ENCODE results near the gene LPP. TPM values are rescaled to one million over a fixed set of nuclear protein-coding genes. Genes with fewer than 3 reads are reported as not detected.

LPP gene
- total RNA-seq, 1 experiment from 2014 or later, result 20.4 TPM

- Histone ChIP-seq H3K27ac (ENCODE audit: low read length) (no peak overlapping the region), H3K27me3 (ENCODE audit: low read length) (no peaks in the 10 kb centered on the region), H3K4me1 (ENCODE audit: insufficient read depth, low read length) (peaks cover 28% of the 10 kb centered on the region), H3F3A (ENCODE audit: low read length, unreplicated experiment) (peaks cover 7% of the 10 kb centered on the region), H4K20me1 (ENCODE audit: low read length) (no peaks in the 10 kb centered on the region), H3K79me2 (ENCODE audit: low read length) (no peaks in the 10 kb centered on the region), H2AFZ (ENCODE audit: low read length) (no peak overlapping the region), H3K9me2 (replicated peaks; ENCODE audit: low read length) (no peaks in the 10 kb centered on the region), H3K4me2 (ENCODE audit: low read length) (no peak overlapping the region), H3K9ac (ENCODE audit: low read length) (no peak overlapping the region), H3K9me3 (ENCODE audit: low read length) (no peaks in the 10 kb centered on the region), H3K36me3 (ENCODE audit: low read depth, low read length) (no peaks in the 10 kb centered on the region), H3K4me3 (ENCODE audit: low read length) (no peak overlapping the region)
- no peak for DNase-seq
- no TSS peak for BruUV-seq (replicated peaks)
- ATAC-seq, result no peak
- POLR2A ChIA-PET (ENCODE audit: unreplicated experiment), result no interaction called here
- CTCF ChIA-PET, result no interaction called here
- intact Hi-C loops (cut with micrococcal nuclease), result loop anchor here (5.0 kb wide), 2 partner anchors 112 to 1142 kb away; no protein-coding TSS in a partner anchor
- TF ChIP-seq CTCF (conservative IDR thresholded peaks at IDR 0.05; ENCODE audit: low read depth, low read length), result no peak
- TF ChIP-seq EZH2 (IDR thresholded peaks at IDR 0.05; ENCODE audit: low read length, unreplicated experiment), result no peak
- TF ChIP-seq EZH2phosphoT487 (IDR thresholded peaks at IDR 0.05; ENCODE audit: borderline replicate concordance, low read length), result no peak
Measured at GRCh38 chr3:188884299-188885043, 730.5 kb downstream of the LPP start.

GRCh38 chr3:188888321-188889053 is 734.5 kb downstream of the LPP start:
- DNase-seq (no peak), ATAC-seq (no peak)
- Histone ChIP-seq H3K9ac (ENCODE audit: low read length) (no peak overlapping the region), H3K4me3 (ENCODE audit: low read length) (no peak overlapping the region), H3K9me3 (ENCODE audit: low read length) (no peaks in the 10 kb centered on the region), H3K9me2 (replicated peaks; ENCODE audit: low read length) (no peaks in the 10 kb centered on the region), H3K4me1 (ENCODE audit: insufficient read depth, low read length) (peaks cover 11% of the 10 kb centered on the region), H2AFZ (ENCODE audit: low read length) (no peak overlapping the region), H4K20me1 (ENCODE audit: low read length) (no peaks in the 10 kb centered on the region), H3K36me3 (ENCODE audit: low read depth, low read length) (no peaks in the 10 kb centered on the region), H3F3A (ENCODE audit: low read length, unreplicated experiment) (no peaks in the 10 kb centered on the region), H3K27ac (ENCODE audit: low read length) (no peak overlapping the region), H3K4me2 (ENCODE audit: low read length) (no peak overlapping the region), H3K79me2 (ENCODE audit: low read length) (no peaks in the 10 kb centered on the region), H3K27me3 (ENCODE audit: low read length) (no peaks in the 10 kb centered on the region)
- intact Hi-C loops (cut with micrococcal nuclease), result no loop called here
- ChIA-PET POLR2A (ENCODE audit: unreplicated experiment) (no interaction called here), CTCF (interaction anchor here (0.6 kb wide), 1 partner anchor 14 kb away, joined by 3 read pairs; no protein-coding TSS in a partner anchor)
- TF ChIP-seq EZH2phosphoT487 (IDR thresholded peaks at IDR 0.05; ENCODE audit: borderline replicate concordance, low read length) (no peak), CTCF (conservative IDR thresholded peaks at IDR 0.05; ENCODE audit: low read depth, low read length) (no peak), EZH2 (IDR thresholded peaks at IDR 0.05; ENCODE audit: low read length, unreplicated experiment) (no peak)
- BruUV-seq (replicated peaks), result no TSS peak

- BruUV-seq (replicated peaks), result no TSS peak
- no peaks in the 10 kb centered on the region for H3K79me2 ChIP-seq (ENCODE audit: low read length)
- DNase-seq (no peak), ATAC-seq (no peak)
- H4K20me1 ChIP-seq (ENCODE audit: low read length), result no peaks in the 10 kb centered on the region
- no peak overlapping the region for H3K4me2 ChIP-seq (ENCODE audit: low read length)
- H3K4me1 ChIP-seq (ENCODE audit: insufficient read depth, low read length), result peaks cover 11% of the 10 kb centered on the region
- ChIA-PET POLR2A (ENCODE audit: unreplicated experiment) (no interaction called here), CTCF (no interaction called here)
- no peak overlapping the region for H3K27ac ChIP-seq (ENCODE audit: low read length)
- TF ChIP-seq EZH2phosphoT487 (IDR thresholded peaks at IDR 0.05; ENCODE audit: borderline replicate concordance, low read length) (no peak), EZH2 (IDR thresholded peaks at IDR 0.05; ENCODE audit: low read length, unreplicated experiment) (no peak), CTCF (conservative IDR thresholded peaks at IDR 0.05; ENCODE audit: low read depth, low read length) (no peak)
- no peaks in the 10 kb centered on the region for H3K36me3 ChIP-seq (ENCODE audit: low read depth, low read length)
- H3K4me3 ChIP-seq (ENCODE audit: low read length), result no peak overlapping the region
- H3K9me2 ChIP-seq (replicated peaks; ENCODE audit: low read length), result no peaks in the 10 kb centered on the region
- H3F3A ChIP-seq (ENCODE audit: low read length, unreplicated experiment), result no peaks in the 10 kb centered on the region
- no peak overlapping the region for H2AFZ ChIP-seq (ENCODE audit: low read length)
- no peaks in the 10 kb centered on the region for H3K27me3 ChIP-seq (ENCODE audit: low read length)
- H3K9ac ChIP-seq (ENCODE audit: low read length), result no peak overlapping the region
- intact Hi-C loops (cut with micrococcal nuclease), result no loop called here
- H3K9me3 ChIP-seq (ENCODE audit: low read length), result no peaks in the 10 kb centered on the region
Measured at GRCh38 chr3:188889054-188889491, 735.1 kb downstream of the LPP start.

All from PC-3 (cell line).